WTC11 (cell line): ENCODE results near the gene SOCS2. TPM values are rescaled to one million over a fixed set of nuclear protein-coding genes. Genes with fewer than 3 reads are reported as not detected.

Experiments used
- ATAC-seq: fragments of 200-7000 bp; cut with Tn5 transposase; 2 replicates; pipeline ENCODE4 v1.10.0; 2021; ENCODE audit warnings: mild to moderate bottlenecking, moderate library complexity
- CTCF ChIA-PET: fragments of 300-600 bp; sonication (Branson Sonifier 250); formaldehyde crosslinking; loops from one replicate; lab custom pipeline; 2021; ENCODE audit warnings: antibody characterized with exemption; lab: Charles Lee
- POLR2A ChIA-PET: fragments of 350-600 bp; sonication (Branson Sonifier 250); formaldehyde crosslinking; loops from one replicate; lab custom pipeline; 2021; ENCODE audit warnings: antibody characterized with exemption; lab: Charles Lee
- DNase-seq: peaks from one replicate; pipeline ENCODE4 v3.0.0; 2021; ENCODE audit warnings: low spot score
- H3K27ac Mint-ChIP-seq: 2 replicates; pipeline ENCODE4 v1.8.0; 2021; ENCODE audit warnings: mixed read lengths
- H3K27me3 Mint-ChIP-seq: 2 replicates; pipeline ENCODE4 v1.8.0; 2021; ENCODE audit warnings: low read depth, mild to moderate bottlenecking, moderate library complexity, mixed read lengths
- H3K36me3 Mint-ChIP-seq: 2 replicates; pipeline ENCODE4 v1.8.0; 2021; ENCODE audit warnings: mixed read lengths
- H3K4me1 Mint-ChIP-seq: 2 replicates; pipeline ENCODE4 v1.8.0; 2022; ENCODE audit warnings: mixed read lengths
- H3K4me3 Mint-ChIP-seq: 2 replicates; pipeline ENCODE4 v1.8.0; 2021; ENCODE audit warnings: mild to moderate bottlenecking, moderate library complexity, mixed read lengths
- H3K9me3 Mint-ChIP-seq: 2 replicates; pipeline ENCODE4 v1.8.0; 2021; ENCODE audit warnings: mixed read lengths
- CREB1 ChIP-seq: sonication (generic); formaldehyde crosslinking; IDR thresholded peaks from 2 replicates; pipeline ENCODE4 v1.8.0; 2023; ENCODE audit warnings: mild to moderate bottlenecking, missing genetic modification reagents
- E2F5 ChIP-seq: sonication (generic); formaldehyde crosslinking; IDR thresholded peaks from 2 replicates; pipeline ENCODE4 v1.8.1; 2022; ENCODE audit warnings: mild to moderate bottlenecking, moderate library complexity, missing genetic modification reagents
- FOXJ3 ChIP-seq: sonication (generic); formaldehyde crosslinking; IDR thresholded peaks from 2 replicates; pipeline ENCODE4 v1.9.0; 2021; ENCODE audit warnings: missing genetic modification reagents, mild to moderate bottlenecking, borderline replicate concordance
- GTF2I ChIP-seq: fragments of 250-450 bp; sonication (Bioruptor Pico); conservative IDR thresholded peaks from 2 replicates; pipeline ENCODE4 v1.4.0; 2021; ENCODE audit warnings: mild to moderate bottlenecking
- MYBL2 ChIP-seq: sonication (generic); formaldehyde crosslinking; IDR thresholded peaks from 2 replicates; pipeline ENCODE4 v1.8.1; 2023; ENCODE audit warnings: mild to moderate bottlenecking, moderate library complexity, missing genetic modification reagents
- SOX15 ChIP-seq: fragments of 250-450 bp; sonication (Bioruptor Pico); IDR thresholded peaks from 2 replicates; pipeline ENCODE4 v1.9.0; 2021; ENCODE audit warnings: mild to moderate bottlenecking
- USF1 ChIP-seq: sonication (generic); formaldehyde crosslinking; IDR thresholded peaks from 2 replicates; pipeline ENCODE4 v1.8.0; 2022; ENCODE audit warnings: mild to moderate bottlenecking, missing genetic modification reagents
- ZBTB21 ChIP-seq: sonication (generic); formaldehyde crosslinking; IDR thresholded peaks from 2 replicates; pipeline ENCODE4 v1.8.1; 2023; ENCODE audit warnings: mild to moderate bottlenecking, missing genetic modification reagents, borderline replicate concordance
- ZNF138 ChIP-seq: sonication (generic); formaldehyde crosslinking; conservative IDR thresholded peaks from 2 replicates; pipeline ENCODE4 v1.8.1; 2022; ENCODE audit warnings: mild to moderate bottlenecking, moderate library complexity, missing genetic modification reagents
- total RNA-seq: library from RNA; stranded (reverse); gene quantifications from 3 replicates; pipeline ENCODE4 v1.2.3, GENCODE V29; 2021
- TF ChIP-seq, protein P1 (sequence below): sonication (generic); formaldehyde crosslinking; IDR thresholded peaks from 2 replicates; pipeline ENCODE4 v1.8.1; 2023; ENCODE audit warnings: mild to moderate bottlenecking, missing genetic modification reagents
- TF ChIP-seq, protein P2 (sequence below): sonication (generic); formaldehyde crosslinking; IDR thresholded peaks from 2 replicates; pipeline ENCODE4 v1.8.0; 2022; ENCODE audit warnings: missing genetic modification reagents
- TF ChIP-seq, protein P3 (sequence below): sonication (generic); formaldehyde crosslinking; IDR thresholded peaks from 2 replicates; pipeline ENCODE4 v1.8.1; 2023; ENCODE audit warnings: mild to moderate bottlenecking, moderate library complexity, missing genetic modification reagents
- TF ChIP-seq, protein P4 (sequence below): sonication (generic); formaldehyde crosslinking; IDR thresholded peaks from 2 replicates; pipeline ENCODE4 v1.8.1; 2023; ENCODE audit warnings: mild to moderate bottlenecking, missing genetic modification reagents, moderate library complexity
- TF ChIP-seq, protein P5 (sequence below): sonication (generic); formaldehyde crosslinking; IDR thresholded peaks from 2 replicates; pipeline ENCODE4 v1.8.0; 2022; ENCODE audit warnings: mild to moderate bottlenecking, missing genetic modification reagents

The SOCS2 gene
- total RNA-seq, 1 experiment from 2014 or later = 44.4 TPM

DNA sequence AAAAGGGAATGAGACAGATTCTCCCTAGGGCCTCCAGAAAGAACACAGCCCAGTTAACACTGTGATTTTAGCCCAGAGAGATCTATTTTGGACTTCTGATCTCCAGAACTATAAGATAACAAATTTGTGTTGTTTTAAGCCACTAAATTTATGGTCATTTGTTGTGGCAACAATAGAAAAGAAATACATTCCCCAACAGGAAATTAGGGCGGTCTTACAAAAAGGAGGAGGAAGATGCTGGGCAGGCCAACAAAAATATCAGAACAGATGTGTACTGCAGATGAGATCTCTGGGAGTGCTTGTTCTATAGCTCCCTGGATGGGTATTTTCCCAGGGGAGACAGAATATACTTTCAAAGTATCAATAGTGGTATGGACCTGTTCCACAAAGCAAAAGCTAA lies 32.0 kb upstream of the SOCS2 start:
- Mint-ChIP-seq H3K9me3 (no peaks in the 10 kb centered on the region), H3K4me3 (no peak overlapping the region), H3K27ac (no peak overlapping the region), H3K4me1 (peaks cover 3% of the 10 kb centered on the region), H3K36me3 (peaks cover 10% of the 10 kb centered on the region; the same call in 1 of the 2 replicates), H3K27me3 (no peaks in the 10 kb centered on the region)
- POLR2A ChIA-PET = no interaction called here
- no peak for TF ChIP-seq USF1 (CRISPR knock-in tag)
- TF ChIP-seq, protein P1, sequence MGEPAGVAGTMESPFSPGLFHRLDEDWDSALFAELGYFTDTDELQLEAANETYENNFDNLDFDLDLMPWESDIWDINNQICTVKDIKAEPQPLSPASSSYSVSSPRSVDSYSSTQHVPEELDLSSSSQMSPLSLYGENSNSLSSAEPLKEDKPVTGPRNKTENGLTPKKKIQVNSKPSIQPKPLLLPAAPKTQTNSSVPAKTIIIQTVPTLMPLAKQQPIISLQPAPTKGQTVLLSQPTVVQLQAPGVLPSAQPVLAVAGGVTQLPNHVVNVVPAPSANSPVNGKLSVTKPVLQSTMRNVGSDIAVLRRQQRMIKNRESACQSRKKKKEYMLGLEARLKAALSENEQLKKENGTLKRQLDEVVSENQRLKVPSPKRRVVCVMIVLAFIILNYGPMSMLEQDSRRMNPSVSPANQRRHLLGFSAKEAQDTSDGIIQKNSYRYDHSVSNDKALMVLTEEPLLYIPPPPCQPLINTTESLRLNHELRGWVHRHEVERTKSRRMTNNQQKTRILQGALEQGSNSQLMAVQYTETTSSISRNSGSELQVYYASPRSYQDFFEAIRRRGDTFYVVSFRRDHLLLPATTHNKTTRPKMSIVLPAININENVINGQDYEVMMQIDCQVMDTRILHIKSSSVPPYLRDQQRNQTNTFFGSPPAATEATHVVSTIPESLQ (CRISPR knock-in tag) = no peak
- CTCF ChIA-PET = interaction anchor here (1.4 to 5.6 kb wide), 3 partner anchors 15 to 562 kb away, joined by 3 to 22 read pairs (median 4); no protein-coding TSS in a partner anchor
- ATAC-seq (no peak), DNase-seq (no peak)

GRCh38 chr12:93541578-93542225 lies 30.8 kb upstream of the SOCS2 start:
- Mint-ChIP-seq H3K9me3 (no peaks in the 10 kb centered on the region), H3K4me1 (peaks cover 3% of the 10 kb centered on the region), H3K4me3 (no peak overlapping the region), H3K36me3 (peaks cover 10% of the 10 kb centered on the region; the same call in 1 of the 2 replicates), H3K27ac (no peak overlapping the region), H3K27me3 (no peaks in the 10 kb centered on the region)
- ATAC-seq (no peak), DNase-seq (no peak)
- ChIA-PET POLR2A (no interaction called here), CTCF (no interaction called here)
- no peak for TF ChIP-seq MYBL2
- TF ChIP-seq FOXJ3 (CRISPR knock-in tag) = no peak
- TF ChIP-seq, protein P2, sequence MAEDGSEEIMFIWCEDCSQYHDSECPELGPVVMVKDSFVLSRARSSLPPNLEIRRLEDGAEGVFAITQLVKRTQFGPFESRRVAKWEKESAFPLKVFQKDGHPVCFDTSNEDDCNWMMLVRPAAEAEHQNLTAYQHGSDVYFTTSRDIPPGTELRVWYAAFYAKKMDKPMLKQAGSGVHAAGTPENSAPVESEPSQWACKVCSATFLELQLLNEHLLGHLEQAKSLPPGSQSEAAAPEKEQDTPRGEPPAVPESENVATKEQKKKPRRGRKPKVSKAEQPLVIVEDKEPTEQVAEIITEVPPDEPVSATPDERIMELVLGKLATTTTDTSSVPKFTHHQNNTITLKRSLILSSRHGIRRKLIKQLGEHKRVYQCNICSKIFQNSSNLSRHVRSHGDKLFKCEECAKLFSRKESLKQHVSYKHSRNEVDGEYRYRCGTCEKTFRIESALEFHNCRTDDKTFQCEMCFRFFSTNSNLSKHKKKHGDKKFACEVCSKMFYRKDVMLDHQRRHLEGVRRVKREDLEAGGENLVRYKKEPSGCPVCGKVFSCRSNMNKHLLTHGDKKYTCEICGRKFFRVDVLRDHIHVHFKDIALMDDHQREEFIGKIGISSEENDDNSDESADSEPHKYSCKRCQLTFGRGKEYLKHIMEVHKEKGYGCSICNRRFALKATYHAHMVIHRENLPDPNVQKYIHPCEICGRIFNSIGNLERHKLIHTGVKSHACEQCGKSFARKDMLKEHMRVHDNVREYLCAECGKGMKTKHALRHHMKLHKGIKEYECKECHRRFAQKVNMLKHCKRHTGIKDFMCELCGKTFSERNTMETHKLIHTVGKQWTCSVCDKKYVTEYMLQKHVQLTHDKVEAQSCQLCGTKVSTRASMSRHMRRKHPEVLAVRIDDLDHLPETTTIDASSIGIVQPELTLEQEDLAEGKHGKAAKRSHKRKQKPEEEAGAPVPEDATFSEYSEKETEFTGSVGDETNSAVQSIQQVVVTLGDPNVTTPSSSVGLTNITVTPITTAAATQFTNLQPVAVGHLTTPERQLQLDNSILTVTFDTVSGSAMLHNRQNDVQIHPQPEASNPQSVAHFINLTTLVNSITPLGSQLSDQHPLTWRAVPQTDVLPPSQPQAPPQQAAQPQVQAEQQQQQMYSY = no peak
- TF ChIP-seq, protein P3, sequence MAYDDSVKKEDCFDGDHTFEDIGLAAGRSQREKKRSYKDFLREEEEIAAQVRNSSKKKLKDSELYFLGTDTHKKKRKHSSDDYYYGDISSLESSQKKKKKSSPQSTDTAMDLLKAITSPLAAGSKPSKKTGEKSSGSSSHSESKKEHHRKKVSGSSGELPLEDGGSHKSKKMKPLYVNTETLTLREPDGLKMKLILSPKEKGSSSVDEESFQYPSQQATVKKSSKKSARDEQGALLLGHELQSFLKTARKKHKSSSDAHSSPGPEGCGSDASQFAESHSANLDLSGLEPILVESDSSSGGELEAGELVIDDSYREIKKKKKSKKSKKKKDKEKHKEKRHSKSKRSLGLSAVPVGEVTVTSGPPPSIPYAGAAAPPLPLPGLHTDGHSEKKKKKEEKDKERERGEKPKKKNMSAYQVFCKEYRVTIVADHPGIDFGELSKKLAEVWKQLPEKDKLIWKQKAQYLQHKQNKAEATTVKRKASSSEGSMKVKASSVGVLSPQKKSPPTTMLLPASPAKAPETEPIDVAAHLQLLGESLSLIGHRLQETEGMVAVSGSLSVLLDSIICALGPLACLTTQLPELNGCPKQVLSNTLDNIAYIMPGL (CRISPR knock-in tag) = no peak
- TF ChIP-seq GTF2I (CRISPR knock-in tag) = no peak
- no peak for TF ChIP-seq SOX15 (CRISPR knock-in tag)
- no peak for TF ChIP-seq E2F5
- no peak for TF ChIP-seq CREB1 (CRISPR knock-in tag)
- TF ChIP-seq, protein P4, sequence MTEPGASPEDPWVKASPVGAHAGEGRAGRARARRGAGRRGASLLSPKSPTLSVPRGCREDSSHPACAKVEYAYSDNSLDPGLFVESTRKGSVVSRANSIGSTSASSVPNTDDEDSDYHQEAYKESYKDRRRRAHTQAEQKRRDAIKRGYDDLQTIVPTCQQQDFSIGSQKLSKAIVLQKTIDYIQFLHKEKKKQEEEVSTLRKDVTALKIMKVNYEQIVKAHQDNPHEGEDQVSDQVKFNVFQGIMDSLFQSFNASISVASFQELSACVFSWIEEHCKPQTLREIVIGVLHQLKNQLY = no peak
- TF ChIP-seq, protein P5, sequence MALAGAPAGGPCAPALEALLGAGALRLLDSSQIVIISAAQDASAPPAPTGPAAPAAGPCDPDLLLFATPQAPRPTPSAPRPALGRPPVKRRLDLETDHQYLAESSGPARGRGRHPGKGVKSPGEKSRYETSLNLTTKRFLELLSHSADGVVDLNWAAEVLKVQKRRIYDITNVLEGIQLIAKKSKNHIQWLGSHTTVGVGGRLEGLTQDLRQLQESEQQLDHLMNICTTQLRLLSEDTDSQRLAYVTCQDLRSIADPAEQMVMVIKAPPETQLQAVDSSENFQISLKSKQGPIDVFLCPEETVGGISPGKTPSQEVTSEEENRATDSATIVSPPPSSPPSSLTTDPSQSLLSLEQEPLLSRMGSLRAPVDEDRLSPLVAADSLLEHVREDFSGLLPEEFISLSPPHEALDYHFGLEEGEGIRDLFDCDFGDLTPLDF (CRISPR knock-in tag) = no peak
- TF ChIP-seq ZBTB21 (CRISPR knock-in tag) = no peak
- no peak for TF ChIP-seq ZNF138 (CRISPR knock-in tag)
